ENCODE results near the gene TMEM209. TPM values are rescaled to one million over a fixed set of nuclear protein-coding genes. Genes with fewer than 3 reads are reported as not detected.

The TMEM209 gene
- polyA plus RNA-seq, 2 of the 4 experiments (the other 2 are of a cell fraction) = 12.8 to 36.6 TPM

- no peak overlapping the region for H3K27ac ChIP-seq
- H3K4me3 ChIP-seq = no peak overlapping the region
- WGBS (ENCODE audit: missing lambda C conversion rate) = 100% methylated on average over 2 of the region's 2 CpGs
- FAIRE-seq (no peak), DNase-seq (ENCODE audit: low read depth in 1 of 2, low spot score in 1 of 2) (no peak), ATAC-seq (no peak; a peak in 2 of 6 replicates)
- ChIA-PET POLR2A (no interaction called here), CTCF (interaction anchor here (0.6 kb wide), 1 partner anchor 128 kb away, joined by 4 read pairs; no protein-coding TSS in a partner anchor)
- H3K4me2 ChIP-seq = no peak overlapping the region
- TF ChIP-seq PBX3 (IDR thresholded peaks at IDR 0.05) = no peak
- TF ChIP-seq MYC (IDR thresholded peaks at IDR 0.05; ENCODE audit: borderline replicate concordance, low read length) = no peak
- TF ChIP-seq ZNF302 (CRISPR knock-in tag; IDR thresholded peaks at IDR 0.05) = no peak
- no peak for TF ChIP-seq RARB (CRISPR knock-in tag; IDR thresholded peaks at IDR 0.05)
- TF ChIP-seq HMGXB4 (CRISPR knock-in tag; IDR thresholded peaks at IDR 0.05; ENCODE audit: borderline replicate concordance) = no peak
- TF ChIP-seq, protein P1, sequence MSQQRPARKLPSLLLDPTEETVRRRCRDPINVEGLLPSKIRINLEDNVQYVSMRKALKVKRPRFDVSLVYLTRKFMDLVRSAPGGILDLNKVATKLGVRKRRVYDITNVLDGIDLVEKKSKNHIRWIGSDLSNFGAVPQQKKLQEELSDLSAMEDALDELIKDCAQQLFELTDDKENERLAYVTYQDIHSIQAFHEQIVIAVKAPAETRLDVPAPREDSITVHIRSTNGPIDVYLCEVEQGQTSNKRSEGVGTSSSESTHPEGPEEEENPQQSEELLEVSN (IDR thresholded peaks at IDR 0.05; ENCODE audit: borderline replicate concordance, low read depth) = no peak
- TF ChIP-seq KDM1A (IDR thresholded peaks at IDR 0.05; ENCODE audit: low read depth) = no peak
- TF ChIP-seq KDM5A (IDR thresholded peaks at IDR 0.05) = no peak
- TF ChIP-seq SMC3 (IDR thresholded peaks at IDR 0.05) = no peak
- no peaks in the 10 kb centered on the region for H3K9me3 ChIP-seq
- peaks cover 11% of the 10 kb centered on the region for H3K4me1 ChIP-seq
Measured at GRCh38 chr7:130139193-130139960, 65.8 kb downstream of the TMEM209 start.

GRCh38 chr7:130137207-130137606 is 68.0 kb downstream of the TMEM209 start:
- FAIRE-seq (no peak), ATAC-seq (no peak), DNase-seq (ENCODE audit: low read depth in 1 of 2, low spot score in 1 of 2) (no peak)
- H3K9me3 ChIP-seq = no peaks in the 10 kb centered on the region
- TF ChIP-seq RCOR1 (IDR thresholded peaks at IDR 0.05; ENCODE audit: low read depth, low read length) (no peak), HOXB13 (CRISPR knock-in tag; IDR thresholded peaks at IDR 0.05; ENCODE audit: low read depth) (no peak), NPAS2 (CRISPR knock-in tag; IDR thresholded peaks at IDR 0.05; ENCODE audit: borderline replicate concordance) (no peak), ESRRA (IDR thresholded peaks at IDR 0.05; ENCODE audit: borderline replicate concordance, low read length) (no peak), TFCP2L1 (CRISPR knock-in tag; IDR thresholded peaks at IDR 0.05) (no peak), FOSB (CRISPR knock-in tag; IDR thresholded peaks at IDR 0.05) (no peak), EP300 (IDR thresholded peaks at IDR 0.05) (no peak), HEYL (CRISPR knock-in tag; IDR thresholded peaks at IDR 0.05) (no peak), CHD4 (IDR thresholded peaks at IDR 0.05; ENCODE audit: borderline replicate concordance) (no peak), MAZ (IDR thresholded peaks at IDR 0.05; ENCODE audit: borderline replicate concordance, low read depth, low read length) (no peak), ZNF302 (CRISPR knock-in tag; IDR thresholded peaks at IDR 0.05) (no peak), RAD21 (conservative IDR thresholded peaks at IDR 0.05 in 1 of 2, IDR thresholded peaks at IDR 0.05 in 1 of 2) (no peak), EHF (CRISPR knock-in tag; IDR thresholded peaks at IDR 0.05) (no peak)
- TF ChIP-seq, protein P2, sequence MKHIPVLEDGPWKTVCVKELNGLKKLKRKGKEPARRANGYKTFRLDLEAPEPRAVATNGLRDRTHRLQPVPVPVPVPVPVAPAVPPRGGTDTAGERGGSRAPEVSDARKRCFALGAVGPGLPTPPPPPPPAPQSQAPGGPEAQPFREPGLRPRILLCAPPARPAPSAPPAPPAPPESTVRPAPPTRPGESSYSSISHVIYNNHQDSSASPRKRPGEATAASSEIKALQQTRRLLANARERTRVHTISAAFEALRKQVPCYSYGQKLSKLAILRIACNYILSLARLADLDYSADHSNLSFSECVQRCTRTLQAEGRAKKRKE (CRISPR knock-in tag; IDR thresholded peaks at IDR 0.05; ENCODE audit: low read depth) = no peak
- TF ChIP-seq, protein P3, sequence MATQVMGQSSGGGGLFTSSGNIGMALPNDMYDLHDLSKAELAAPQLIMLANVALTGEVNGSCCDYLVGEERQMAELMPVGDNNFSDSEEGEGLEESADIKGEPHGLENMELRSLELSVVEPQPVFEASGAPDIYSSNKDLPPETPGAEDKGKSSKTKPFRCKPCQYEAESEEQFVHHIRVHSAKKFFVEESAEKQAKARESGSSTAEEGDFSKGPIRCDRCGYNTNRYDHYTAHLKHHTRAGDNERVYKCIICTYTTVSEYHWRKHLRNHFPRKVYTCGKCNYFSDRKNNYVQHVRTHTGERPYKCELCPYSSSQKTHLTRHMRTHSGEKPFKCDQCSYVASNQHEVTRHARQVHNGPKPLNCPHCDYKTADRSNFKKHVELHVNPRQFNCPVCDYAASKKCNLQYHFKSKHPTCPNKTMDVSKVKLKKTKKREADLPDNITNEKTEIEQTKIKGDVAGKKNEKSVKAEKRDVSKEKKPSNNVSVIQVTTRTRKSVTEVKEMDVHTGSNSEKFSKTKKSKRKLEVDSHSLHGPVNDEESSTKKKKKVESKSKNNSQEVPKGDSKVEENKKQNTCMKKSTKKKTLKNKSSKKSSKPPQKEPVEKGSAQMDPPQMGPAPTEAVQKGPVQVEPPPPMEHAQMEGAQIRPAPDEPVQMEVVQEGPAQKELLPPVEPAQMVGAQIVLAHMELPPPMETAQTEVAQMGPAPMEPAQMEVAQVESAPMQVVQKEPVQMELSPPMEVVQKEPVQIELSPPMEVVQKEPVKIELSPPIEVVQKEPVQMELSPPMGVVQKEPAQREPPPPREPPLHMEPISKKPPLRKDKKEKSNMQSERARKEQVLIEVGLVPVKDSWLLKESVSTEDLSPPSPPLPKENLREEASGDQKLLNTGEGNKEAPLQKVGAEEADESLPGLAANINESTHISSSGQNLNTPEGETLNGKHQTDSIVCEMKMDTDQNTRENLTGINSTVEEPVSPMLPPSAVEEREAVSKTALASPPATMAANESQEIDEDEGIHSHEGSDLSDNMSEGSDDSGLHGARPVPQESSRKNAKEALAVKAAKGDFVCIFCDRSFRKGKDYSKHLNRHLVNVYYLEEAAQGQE (IDR thresholded peaks at IDR 0.05) = no peak
- no peak overlapping the region for H3K4me3 ChIP-seq
- 86% methylated on average over 4 of the region's 4 CpGs for WGBS (ENCODE audit: missing lambda C conversion rate)
- ChIA-PET CTCF (no interaction called here), POLR2A (no interaction called here)
- H3K4me1 ChIP-seq = peaks cover 6% of the 10 kb centered on the region; the same call in 1 of the 3 replicates
- no peak overlapping the region for H3K4me2 ChIP-seq
- no peak overlapping the region for H3K27ac ChIP-seq

All from A549 (cell line).